Activated CD4-positive, alpha-beta T cell treated with anti-CD3 and anti-CD28 coated beads, Interleukin-2, amount 50 U/mL, for 1 hour (primary cell): ENCODE results near the gene RNF213.
"Not testable (repeated sequence)": the region's sequence is repeated elsewhere in the genome, so short reads cannot be mapped to it uniquely, and the experiment has no call there.

ENCODE experiments used
- DNase-seq: peaks from one replicate; pipeline ENCODE4 v3.0.0-alpha.2; 2020

The RNF213 gene

GRCh38 chr17:80272366-80272765 is 11.7 kb downstream of the RNF213 start:
- DNase-seq: no peak

- DNase-seq: no peak
Observed at GRCh38 chr17:80274331-80274730, 13.7 kb downstream of the RNF213 start.

GRCh38 chr17:80274871-80275449 is 14.3 kb downstream of the RNF213 start:
- no peak for DNase-seq

DNA sequence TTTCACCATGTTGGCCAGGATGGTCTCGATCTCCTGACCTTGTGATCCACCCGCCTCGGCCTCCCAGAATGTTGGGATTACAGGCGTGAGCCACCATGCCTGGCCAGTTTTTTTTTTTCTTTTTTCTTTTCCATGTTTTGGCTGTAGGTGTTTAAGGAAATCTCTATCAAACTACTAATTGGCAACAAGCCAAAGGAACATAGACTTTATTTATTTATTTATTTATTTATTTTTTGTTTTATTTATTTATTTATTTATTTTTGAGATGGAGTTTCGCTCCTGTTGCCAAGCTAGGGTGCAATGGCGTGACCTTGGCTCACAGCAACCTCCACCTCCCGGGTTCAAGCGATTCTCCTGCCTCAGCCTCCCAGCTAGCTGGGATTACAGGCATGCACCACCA is 15.2 kb downstream of the RNF213 start:
- DNase-seq: not testable (repeated sequence)

DNA sequence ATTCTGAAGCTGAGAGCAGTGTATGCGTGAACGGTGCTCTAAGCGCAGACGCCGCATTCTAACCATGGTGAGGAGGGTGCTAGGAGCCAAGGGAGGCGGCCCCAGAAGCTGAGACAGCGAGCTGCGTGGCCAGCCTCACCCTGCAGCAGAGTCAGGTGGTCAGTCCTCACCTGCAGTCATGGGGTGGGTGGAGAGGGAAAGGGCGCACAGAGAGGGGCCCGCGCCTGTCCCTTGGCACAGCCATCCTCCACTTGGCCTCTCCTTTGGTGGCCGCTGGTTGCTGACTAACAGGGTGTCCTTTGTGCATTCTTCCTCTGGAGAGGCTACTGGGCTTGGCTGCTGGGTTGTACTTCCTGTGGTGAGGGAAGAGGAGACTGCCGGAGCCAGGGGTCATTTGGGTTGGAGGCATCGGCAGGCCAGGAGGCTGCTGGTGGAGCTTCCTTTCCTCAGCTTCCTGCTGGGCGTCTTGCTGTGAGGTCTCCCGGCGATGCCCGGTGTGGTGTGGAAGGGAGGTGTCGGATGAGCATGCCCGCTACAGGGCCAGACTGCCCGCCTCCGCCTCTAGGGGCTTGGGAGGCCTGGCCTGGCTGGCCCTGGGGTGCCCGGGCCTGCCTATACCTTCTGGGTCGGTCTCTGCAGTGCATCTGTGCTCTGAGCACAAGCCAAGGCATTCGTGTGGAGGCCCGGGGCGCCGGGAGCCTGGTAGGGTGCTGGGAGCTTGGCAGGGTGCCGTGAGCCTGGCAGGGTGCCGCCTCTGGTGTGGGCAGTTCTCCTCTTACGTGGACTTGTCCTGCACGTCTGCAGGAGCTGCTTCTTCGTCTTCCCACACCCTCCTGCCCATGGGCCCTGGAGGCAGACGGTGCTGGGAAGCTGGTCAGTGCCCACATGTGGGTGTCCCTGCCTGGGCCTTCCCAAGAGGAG is 17.4 kb downstream of the RNF213 start:
- no peak for DNase-seq

GRCh38 chr17:80279895-80280294 is 19.2 kb downstream of the RNF213 start:
- no peak for DNase-seq

DNA sequence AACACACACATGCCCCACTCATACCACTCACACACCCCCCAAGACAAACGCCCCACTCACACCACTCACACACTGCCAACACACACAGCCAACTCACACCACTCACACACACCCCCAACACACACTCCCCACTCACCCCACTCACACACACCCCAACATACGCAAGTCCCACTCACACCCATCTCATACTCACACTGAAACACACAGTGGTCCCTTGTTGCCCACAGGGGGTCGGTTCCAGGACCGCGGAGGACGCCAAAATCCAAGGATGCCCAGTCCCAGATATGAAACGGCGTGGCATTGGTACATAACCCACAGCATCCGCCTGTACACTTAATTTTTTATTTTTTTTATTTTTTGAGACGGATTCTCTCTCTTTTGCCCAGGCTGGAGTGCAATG is 20.9 kb downstream of the RNF213 start:
- no peak for DNase-seq

DNA sequence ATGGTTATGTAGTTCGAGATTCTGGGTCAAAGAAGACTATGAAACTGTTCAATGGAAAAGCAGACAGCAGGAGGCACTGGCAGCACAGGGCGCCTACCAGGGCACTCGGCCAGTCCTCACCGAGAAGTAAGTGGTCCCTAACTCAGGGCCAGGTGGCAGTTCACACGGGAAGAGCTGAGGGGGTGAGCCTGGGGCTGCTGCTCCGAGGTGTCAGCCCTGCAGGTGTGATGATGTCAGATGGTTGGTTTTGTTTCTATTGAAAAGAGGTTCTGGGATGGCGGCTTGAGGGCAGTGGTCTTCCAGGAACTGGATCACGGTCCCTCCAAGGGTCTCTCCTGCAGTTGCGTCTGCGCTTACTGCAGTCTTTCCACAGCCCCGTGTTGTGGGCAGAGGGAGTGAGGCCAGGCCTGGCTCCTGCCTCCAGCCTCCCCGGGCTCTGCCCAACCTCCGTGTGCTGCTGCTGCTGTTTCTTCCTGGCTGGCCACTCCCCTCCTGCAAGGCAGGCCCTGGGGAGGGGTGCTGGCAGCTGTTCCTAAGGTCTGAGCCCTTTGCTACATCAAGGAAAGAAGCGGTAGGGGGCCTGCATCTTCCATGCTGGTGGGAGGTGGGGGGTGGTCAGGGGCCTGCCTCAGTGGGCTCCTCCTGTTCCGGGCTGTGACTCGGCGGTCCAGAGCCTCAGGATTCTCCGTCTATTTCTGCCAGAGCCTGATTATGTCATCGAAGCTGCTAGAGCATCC is 22.6 kb downstream of the RNF213 start:
- DNase-seq: no peak

DNA sequence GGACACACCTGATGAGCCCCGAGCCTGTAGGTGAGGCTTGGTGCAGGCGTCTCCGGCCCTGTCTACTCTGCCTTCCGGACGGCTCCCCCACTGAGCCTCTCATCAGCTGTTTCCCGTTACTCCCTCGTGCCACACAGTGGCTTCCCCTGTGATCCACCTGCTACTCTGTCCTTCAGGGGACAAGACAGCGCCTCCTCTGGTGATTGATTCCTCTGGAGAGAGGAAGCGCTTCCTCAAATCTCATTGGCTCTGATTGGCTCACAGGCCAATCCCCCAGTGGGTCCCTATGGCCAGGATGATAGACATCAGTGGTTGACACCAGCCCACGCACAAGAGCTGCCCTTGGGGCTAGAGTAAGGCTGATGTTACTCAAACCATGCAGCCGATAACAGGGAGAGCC is 24.0 kb downstream of the RNF213 start:
- DNase-seq: no peak

DNA sequence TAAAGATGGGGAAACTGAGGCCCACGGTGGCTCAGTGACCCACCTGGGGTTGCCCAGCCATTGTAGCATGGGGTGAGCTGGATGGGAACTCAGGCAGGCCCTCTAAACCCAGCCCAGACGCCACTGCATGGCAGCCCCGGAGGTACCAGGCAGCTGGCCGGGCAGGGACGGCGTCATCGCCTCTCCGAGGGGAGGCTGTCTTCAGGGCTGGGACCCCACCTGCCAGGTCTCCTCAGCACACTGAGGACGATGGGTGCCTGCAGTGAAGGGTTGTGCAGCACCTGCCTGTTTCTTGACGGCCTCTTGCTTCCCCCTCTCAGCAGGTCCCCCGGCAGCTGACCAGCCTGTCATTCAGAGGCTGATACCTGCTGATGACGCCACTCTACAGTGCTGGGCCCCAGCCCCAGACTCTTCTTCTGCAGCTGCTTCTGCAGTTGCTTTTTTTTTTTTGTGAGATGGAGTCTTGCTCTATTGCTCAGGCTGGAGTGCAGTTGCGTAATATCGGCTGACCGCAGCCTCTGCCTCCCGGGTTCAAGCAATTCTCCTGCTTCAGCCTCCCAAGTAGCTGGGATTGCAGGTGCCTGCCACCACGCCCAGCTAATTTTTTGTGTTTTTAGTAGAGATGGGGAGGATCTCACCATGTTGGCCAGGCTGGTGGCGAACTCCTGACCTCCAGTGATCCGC is 24.7 kb downstream of the RNF213 start:
- DNase-seq: no peak

DNA sequence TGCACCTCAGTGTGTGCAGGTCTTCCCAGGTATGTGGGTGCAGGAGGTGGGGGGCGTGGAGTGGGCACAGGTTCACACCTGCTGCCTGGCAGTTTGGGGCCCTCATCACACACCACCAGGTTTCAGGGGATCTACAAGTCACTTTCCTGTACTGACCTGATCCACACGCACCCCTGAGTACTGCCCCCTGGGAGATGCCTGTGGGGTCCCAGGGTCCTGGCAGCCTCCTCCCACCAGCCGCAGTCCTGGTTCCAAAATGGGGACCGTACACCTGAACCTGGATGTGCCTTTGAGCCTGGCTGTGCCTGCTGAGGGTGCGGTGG is 25.9 kb downstream of the RNF213 start:
- no peak for DNase-seq

GRCh38 chr17:80287038-80287437 is 26.4 kb downstream of the RNF213 start:
- no peak for DNase-seq

GRCh38 chr17:80287806-80288567 is 27.3 kb downstream of the RNF213 start:
- DNase-seq: no peak

DNA sequence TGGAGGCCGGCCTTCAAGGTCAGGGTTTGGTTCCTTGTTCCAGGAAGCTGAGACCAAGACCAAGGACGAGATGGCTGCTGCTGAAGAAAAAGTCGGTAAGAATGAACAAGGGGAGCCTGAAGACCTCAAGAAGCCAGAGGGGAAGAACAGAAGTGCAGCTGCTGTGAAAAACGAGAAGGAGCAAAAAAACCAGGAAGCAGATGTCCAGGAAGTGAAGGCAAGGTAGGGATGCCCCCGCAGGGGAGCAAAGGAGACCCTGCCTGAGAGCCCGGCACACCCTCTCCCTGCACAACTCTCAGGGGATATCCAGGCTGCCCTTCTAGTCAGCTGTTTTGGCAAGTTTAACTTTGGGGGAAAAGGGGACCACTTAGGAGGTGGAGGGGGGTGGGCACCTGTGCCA is 29.0 kb downstream of the RNF213 start:
- DNase-seq: no peak

DNA sequence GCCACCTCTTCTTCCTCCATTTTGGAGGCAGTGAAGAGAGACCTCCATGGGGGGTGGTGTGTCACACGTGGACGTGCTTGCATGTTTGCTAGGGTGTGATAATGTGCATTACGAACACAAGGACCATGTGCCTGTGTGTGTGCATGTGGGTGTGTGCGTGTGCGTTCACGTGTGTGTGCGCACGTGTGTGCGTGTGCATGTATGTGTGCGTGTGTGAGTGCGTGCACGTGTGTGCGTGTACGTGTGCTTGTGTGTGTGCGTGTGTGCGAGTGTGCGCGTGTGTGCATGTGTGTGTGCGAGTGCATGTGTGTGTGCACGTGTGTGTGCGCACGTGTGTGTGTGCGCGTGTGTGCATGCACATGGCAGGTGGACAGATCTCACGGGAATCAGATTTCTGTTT is 29.5 kb downstream of the RNF213 start:
- DNase-seq: no peak

- DNase-seq: no peak
Observed at GRCh38 chr17:80291260-80291659, 30.6 kb downstream of the RNF213 start.

GRCh38 chr17:80291691-80292487 is 31.2 kb downstream of the RNF213 start:
- DNase-seq: no peak

GRCh38 chr17:80292521-80292971 is 31.9 kb downstream of the RNF213 start:
- DNase-seq: no peak

DNA sequence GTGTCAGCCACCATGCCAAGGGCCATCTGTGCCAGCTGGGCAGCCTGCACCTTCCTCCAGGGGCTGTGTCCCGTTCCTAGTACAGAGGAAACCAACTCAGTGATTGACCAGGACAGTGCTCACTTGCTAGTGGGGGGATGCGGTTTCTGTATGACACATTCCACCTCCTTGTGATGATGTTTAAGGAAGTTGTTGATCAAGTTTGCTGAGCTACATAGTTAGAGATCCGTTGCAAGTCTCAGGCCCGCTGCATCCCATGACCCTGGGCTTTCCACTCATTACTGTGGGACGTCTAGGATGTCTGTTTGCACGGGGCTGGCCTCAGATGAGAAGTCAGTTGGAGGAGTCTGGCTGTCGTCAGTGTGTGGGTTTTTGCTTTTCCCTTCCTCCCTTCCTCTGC is 33.6 kb downstream of the RNF213 start:
- DNase-seq: no peak

DNA sequence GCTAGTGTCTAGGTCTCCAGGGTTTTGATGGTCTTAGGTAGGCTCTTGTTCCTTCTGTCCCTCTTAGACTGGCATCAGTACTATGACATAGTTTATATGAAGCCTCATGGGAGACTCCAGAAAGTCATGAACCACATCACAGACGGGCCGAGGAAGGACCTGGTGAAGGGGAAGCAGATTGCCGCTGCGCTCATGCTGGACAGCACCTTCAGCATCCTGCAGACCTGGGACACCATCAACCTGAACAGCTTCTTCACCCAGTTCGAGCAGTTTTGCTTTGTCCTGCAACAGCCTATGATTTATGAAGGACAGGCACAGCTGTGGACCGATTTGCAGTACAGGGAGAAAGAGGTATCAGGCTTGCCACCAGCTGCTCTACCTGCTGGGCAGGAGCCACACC is 34.0 kb downstream of the RNF213 start:
- no peak for DNase-seq

- DNase-seq: no peak
Observed at GRCh38 chr17:80295146-80295545, 34.5 kb downstream of the RNF213 start.

DNA sequence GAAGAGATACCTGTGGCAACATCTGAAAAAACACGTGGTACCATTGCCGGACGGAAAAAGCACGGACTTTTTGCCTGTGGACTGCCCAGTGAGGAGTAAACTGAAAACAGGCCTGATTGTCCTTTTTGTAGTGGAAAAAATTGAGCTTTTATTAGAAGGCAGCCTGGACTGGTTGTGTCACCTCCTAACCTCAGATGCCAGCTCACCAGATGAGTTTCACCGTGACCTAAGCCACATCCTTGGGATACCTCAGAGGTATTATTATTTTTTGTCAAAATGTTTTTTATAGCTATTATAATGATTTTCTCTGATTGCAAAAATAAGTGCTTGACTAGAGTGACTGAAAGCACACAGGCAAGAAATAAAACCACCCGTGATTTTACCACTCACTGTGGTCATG is 34.9 kb downstream of the RNF213 start:
- no peak for DNase-seq
